HFFc6 (cell line): ENCODE measurements around the gene MSI1. TPM values are rescaled to one million over a fixed set of nuclear protein-coding genes. Genes with fewer than 3 reads are reported as not detected.

ENCODE experiments used
- DNase-seq: peaks from one replicate; pipeline ENCODE4 v3.0.0-alpha.2; 2018
- H3K27ac Mint-ChIP-seq: 2 replicates; pipeline ENCODE4 v1.8.0; 2020; ENCODE audit warnings: mild to moderate bottlenecking, mixed read lengths
- H3K27me3 Mint-ChIP-seq: 2 replicates; pipeline ENCODE4 v1.8.0; 2021; ENCODE audit warnings: mild to moderate bottlenecking, moderate library complexity, mixed read lengths; ENCODE audit not compliant: insufficient read depth
- H3K36me3 Mint-ChIP-seq: 2 replicates; pipeline ENCODE4 v1.8.0; 2021; ENCODE audit warnings: low read depth, mixed read lengths
- H3K4me1 Mint-ChIP-seq: 2 replicates; pipeline ENCODE4 v1.8.0; 2020; ENCODE audit warnings: low read depth, mixed read lengths
- H3K4me3 Mint-ChIP-seq: 2 replicates; pipeline ENCODE4 v1.8.0; 2020; ENCODE audit warnings: mild to moderate bottlenecking, moderate library complexity, mixed read lengths
- H3K9me3 Mint-ChIP-seq: 2 replicates; pipeline ENCODE4 v1.8.0; 2020; ENCODE audit warnings: mild to moderate bottlenecking, mixed read lengths
- total RNA-seq, 6 experiments: library from RNA; stranded (reverse); fragmentation: NEBNext Ultra II Directional; extraction: Animal tissue kit (Norgen Biotek cat#: 25700); gene quantifications; 2 replicates in 1 of 6; 3 replicates in 5 of 6; pipeline ENCODE4 v1.2.3, GENCODE V29; 2021
- TF ChIP-seq, protein P1 (sequence below): fragments of 200-600 bp; sonication (generic); IDR thresholded peaks from 2 replicates; pipeline ENCODE4 v1.5.0; 2021; ENCODE audit warnings: antibody characterized with exemption, mild to moderate bottlenecking

The MSI1 gene
- total RNA-seq, 6 experiments from 2014 or later = not detected

DNA sequence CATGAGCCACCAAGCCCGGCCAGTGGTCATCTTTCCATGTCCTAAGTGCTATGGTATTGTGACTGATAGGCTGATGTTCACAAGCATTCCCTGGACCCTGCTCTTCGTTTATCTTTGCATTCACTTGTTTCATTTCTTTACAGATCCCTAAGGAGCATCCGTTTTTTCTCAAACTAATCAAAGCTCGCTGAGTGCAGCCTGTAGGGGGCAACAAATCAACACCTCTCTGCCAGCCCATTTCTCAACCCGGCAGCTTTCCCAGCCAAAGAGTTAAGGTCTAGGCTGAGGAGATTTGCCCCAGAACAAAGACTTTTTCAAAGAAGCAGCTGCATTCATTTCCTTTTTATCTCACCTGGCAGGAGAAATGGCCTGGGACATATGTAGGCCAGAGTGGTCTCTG, 54.7 kb downstream of the MSI1 start:
- Mint-ChIP-seq H3K27ac (no peak overlapping the region), H3K4me3 (no peak overlapping the region), H3K27me3 (peaks cover 4% of the 10 kb centered on the region), H3K4me1 (peaks cover 16% of the 10 kb centered on the region), H3K9me3 (no peaks in the 10 kb centered on the region), H3K36me3 (no peaks in the 10 kb centered on the region)
- DNase-seq = no peak
- TF ChIP-seq, protein P1, sequence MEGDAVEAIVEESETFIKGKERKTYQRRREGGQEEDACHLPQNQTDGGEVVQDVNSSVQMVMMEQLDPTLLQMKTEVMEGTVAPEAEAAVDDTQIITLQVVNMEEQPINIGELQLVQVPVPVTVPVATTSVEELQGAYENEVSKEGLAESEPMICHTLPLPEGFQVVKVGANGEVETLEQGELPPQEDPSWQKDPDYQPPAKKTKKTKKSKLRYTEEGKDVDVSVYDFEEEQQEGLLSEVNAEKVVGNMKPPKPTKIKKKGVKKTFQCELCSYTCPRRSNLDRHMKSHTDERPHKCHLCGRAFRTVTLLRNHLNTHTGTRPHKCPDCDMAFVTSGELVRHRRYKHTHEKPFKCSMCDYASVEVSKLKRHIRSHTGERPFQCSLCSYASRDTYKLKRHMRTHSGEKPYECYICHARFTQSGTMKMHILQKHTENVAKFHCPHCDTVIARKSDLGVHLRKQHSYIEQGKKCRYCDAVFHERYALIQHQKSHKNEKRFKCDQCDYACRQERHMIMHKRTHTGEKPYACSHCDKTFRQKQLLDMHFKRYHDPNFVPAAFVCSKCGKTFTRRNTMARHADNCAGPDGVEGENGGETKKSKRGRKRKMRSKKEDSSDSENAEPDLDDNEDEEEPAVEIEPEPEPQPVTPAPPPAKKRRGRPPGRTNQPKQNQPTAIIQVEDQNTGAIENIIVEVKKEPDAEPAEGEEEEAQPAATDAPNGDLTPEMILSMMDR = peak; percentile 61

DNA sequence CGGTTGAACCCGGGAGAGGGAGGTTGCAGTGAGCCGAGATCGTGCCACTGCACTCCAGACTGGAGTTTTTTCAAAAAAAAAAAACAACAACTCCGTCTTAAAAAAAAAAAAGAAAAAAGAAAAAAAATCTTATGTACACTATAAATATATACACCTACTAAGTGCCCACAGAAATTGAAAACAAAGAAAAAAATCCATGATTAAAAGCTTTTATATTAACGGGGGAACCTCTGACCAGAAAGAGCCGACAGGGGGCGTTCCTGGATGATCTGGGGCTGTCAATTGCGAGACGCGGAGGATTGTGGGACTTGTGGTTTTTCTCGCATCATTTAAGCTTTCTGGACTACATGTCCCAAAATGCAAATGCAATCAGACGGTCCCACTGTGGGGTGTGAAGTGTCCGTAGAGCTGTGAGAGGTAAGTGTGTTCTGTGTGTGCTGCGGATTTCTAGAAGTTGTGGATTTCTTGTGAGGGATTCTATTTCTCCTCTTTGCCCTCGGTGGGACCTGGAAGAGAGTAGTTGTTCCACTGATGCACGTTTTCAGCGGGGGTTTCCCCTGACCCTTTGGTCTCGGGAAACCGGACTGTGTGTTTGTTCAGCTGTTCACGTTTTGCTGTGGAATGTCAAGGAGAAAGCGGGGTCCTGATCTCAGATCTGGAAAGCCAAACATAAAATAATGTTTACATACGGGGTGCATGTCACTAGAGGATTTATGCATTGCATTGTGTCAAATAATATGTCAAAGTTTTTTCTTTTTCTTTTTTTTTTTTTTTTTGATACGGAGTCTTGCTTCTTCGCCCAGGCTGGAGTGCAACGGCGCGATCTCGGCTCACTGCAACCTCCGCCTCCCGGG, 66.8 kb downstream of the MSI1 start, which contains the start of gene SIRT4:
SIRT4 (plus strand) TSS at position 360 of the 854 bp plus-strand sequence. CDS start 1,241 bp downstream, outside the sequence.
- Mint-ChIP-seq H3K27me3 (no peaks in the 10 kb centered on the region), H3K4me3 (peak within 1 kb of the TSS; percentile 91), H3K4me1 (peaks cover 6% of the 10 kb centered on the region), H3K27ac (peak within 1 kb of the TSS; percentile 75), H3K9me3 (no peaks in the 10 kb centered on the region), H3K36me3 (no peaks in the 10 kb centered on the region)
- DNase-seq = peak; percentile 86
- TF ChIP-seq, protein P1 = peak; percentile 88

DNA sequence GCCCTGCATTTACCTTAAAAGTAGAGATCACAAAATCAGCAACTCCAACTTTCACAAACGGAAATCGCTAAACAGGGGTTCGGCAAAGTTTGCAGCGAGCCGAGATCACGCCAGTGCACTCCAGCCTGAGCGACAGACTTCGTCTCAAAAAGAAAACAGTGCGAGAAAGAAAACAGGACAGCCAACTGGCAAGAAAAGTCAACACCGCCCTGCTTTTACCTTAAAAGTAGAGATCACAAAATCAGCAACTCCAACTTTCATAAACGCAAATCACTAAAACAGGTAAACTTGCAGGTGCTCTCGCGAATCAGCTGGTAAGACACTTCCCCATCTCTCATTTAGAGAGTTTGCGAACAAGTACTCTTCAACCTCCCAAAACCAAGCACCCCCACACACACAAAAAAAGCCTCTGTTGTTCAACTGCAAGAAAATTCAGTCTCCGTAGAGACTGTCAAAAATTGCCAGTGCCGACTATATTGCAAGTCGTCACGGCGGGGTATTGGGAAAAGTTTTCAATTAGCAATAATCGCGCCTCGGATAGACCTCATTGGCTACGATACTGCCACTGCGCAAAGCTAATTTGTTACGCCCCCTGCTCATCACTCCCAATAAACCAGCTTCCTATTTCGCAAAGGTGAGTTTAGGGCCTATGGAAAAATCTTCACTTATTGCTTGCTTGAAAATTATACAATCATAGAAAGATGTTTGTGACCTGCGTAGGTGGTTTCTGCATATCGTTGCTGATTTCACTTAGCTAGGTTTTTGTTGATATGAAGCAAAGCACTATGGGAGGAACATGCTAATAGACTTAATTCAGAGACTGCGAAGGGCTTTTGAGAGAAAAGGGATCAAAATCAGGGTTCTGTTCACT, 76.1 kb downstream of the MSI1 start, which contains the start of gene RNU4-1:
RNU4-1 (minus strand) TSS at position 577 of the 871 bp plus-strand sequence.
- no peak within 1 kb of the TSS for H3K4me3 Mint-ChIP-seq
- H3K9me3 Mint-ChIP-seq = no peaks in the 10 kb centered on the region
- DNase-seq = peak; percentile 98
- H3K4me1 Mint-ChIP-seq = no peaks in the 10 kb centered on the region; the same call in none of the 2 replicates
- peaks cover 6% of the 10 kb centered on the region for H3K27me3 Mint-ChIP-seq
- no peaks in the 10 kb centered on the region for H3K36me3 Mint-ChIP-seq
- H3K27ac Mint-ChIP-seq = no peak within 1 kb of the TSS
- TF ChIP-seq, protein P1 = no peak

DNA sequence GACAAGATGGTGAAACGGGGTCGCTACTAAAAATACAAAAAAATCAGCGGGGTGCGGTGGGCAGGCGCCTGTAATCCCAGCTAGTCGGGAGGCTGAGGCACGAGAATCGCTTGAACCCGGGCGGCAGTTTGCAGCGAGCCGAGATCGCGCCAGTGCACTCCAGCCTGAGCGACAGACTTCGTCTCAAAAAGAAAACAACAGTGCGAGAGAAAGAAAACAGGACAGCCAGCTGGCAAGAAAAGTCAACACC, 76.6 kb downstream of the MSI1 start:
- Mint-ChIP-seq H3K9me3 (no peaks in the 10 kb centered on the region), H3K4me3 (no peak overlapping the region), H3K27ac (no peak overlapping the region), H3K4me1 (no peaks in the 10 kb centered on the region; the same call in none of the 2 replicates), H3K36me3 (no peaks in the 10 kb centered on the region), H3K27me3 (peaks cover 6% of the 10 kb centered on the region)
- TF ChIP-seq, protein P1 = no peak
- DNase-seq = no peak

Other genes with a start within 250 kb of the MSI1 start
- 100 to 1,000 TPM in 1 of 6 experiments, 10 to 100 TPM in 5; 76.5 to 102 (median 83.1) TPM for gene GCN1, start 174.4 kb downstream of the MSI1 start, total RNA-seq
- 1,000 to 10,000 TPM; 2,131 to 2,494 (median 2,241) TPM for gene RPLP0, start 168.1 kb downstream of the MSI1 start, total RNA-seq
- 100 to 1,000 TPM; 219 to 290 (median 253) TPM for gene PXN, start 103.4 kb downstream of the MSI1 start, total RNA-seq
- 1,000 to 10,000 TPM in 5 of 6 experiments, 100 to 1,000 TPM in 1; 743 to 2,047 (median 1,452) TPM for gene RNU4-2, start 77.3 kb downstream of the MSI1 start, total RNA-seq
- 1,000 to 10,000 TPM in 4 of 6 experiments, 100 to 1,000 TPM in 2; 766 to 1,512 (median 1,200) TPM for gene RNU4-1, start 75.9 kb downstream of the MSI1 start, total RNA-seq
- gene SIRT4, start 66.8 kb downstream of the MSI1 start, total RNA-seq = 1 to 10 TPM in 3 of 6 experiments, under 1 TPM in 3; 0.84 to 2.1 (median 1.1) TPM
- not detected for gene PLA2G1B, start 41.4 kb downstream of the MSI1 start, total RNA-seq
- gene COX6A1, start 68.9 kb upstream of the MSI1 start, total RNA-seq = 100 to 1,000 TPM; 356 to 391 (median 373) TPM
- 10 to 100 TPM; 37.9 to 49.0 (median 41.6) TPM for gene TRIAP1, start 77.2 kb upstream of the MSI1 start, total RNA-seq
- gene GATC, start 77.3 kb upstream of the MSI1 start, total RNA-seq = 10 to 100 TPM; 16.3 to 30.9 (median 24.0) TPM
- gene SRSF9, start 100.6 kb upstream of the MSI1 start, total RNA-seq = 100 to 1,000 TPM; 232 to 247 (median 238) TPM
- gene DYNLL1, start 126.9 kb upstream of the MSI1 start, total RNA-seq = 100 to 1,000 TPM; 530 to 650 (median 609) TPM
- 10 to 100 TPM; 26.0 to 30.7 (median 27.4) TPM for gene COQ5, start 160.0 kb upstream of the MSI1 start, total RNA-seq
- 100 to 1,000 TPM; 145 to 203 (median 158) TPM for gene RNF10, start 165.2 kb upstream of the MSI1 start, total RNA-seq
- 10 to 100 TPM; 56.5 to 63.4 (median 60.6) TPM for gene POP5, start 212.2 kb upstream of the MSI1 start, total RNA-seq